GM21447 (cell line): ENCODE results near the gene KRTAP4-12.
"Not testable (repeated sequence)": the region's sequence is repeated elsewhere in the genome, so short reads cannot be mapped to it uniquely, and the experiment has no call there.

ENCODE experiments used
- ATAC-seq: cut with Tn5 transposase; IDR thresholded peaks from one replicate; pipeline ENCODE4 v1.9.1; 2021; ENCODE audit not compliant: unreplicated experiment

Gene KRTAP4-12

DNA sequence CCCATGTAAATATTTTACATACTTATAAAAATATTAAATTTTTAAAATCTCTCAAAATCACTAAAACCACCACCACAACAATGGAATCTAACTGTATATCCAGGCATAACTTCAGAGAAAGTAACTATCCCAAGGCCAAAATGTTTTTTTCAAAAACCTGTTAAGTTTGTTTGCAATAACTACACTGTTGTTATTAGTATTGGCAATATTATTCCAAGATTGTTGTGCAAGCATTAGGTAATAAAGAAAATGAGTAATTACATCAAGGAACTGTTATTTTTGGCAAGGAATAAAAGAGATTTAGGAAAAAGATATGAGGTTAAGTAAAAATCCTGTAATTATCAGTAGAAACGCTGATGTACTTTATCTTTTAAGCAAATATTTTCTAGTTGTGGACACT, 3.4 kb upstream of the KRTAP4-12 start:
- no peak for ATAC-seq

DNA sequence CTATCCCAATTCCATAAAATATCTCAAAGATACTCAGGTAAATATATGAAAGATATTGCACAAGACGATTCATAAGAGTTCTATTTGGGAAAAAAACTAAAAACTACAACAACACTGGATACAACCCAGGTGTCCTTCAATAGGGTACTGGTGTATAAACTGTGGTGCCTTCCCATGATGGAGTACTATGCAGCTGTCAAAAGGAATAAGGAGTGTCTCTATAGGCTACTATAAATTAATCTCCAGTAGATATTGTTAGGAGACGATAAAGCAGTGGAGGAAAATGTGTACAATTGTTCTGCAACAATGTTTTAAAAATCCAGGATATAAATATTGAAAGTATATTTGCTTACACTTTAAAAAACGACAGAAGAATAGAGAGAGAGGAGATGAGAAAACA, 2.4 kb upstream of the KRTAP4-12 start:
- ATAC-seq, result no peak

DNA sequence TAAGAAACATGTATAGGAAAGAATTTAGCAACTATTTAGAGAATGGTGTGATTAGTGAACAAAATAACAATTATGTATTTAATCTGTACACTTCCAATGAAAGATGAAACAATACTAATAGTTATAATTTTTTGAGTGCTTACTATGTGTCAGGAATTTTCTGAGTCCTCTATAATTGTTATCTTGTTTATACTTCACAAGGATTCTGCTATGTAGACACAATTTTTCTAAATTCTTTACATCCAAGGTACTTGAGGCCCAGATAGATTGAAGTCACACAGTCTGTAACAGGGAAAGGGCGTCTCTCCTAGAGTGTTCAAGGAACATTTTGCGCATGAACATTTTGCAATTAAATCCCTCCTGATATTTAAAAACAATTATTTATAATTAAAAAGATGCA, 1.1 kb upstream of the KRTAP4-12 start:
- ATAC-seq, result no peak

DNA sequence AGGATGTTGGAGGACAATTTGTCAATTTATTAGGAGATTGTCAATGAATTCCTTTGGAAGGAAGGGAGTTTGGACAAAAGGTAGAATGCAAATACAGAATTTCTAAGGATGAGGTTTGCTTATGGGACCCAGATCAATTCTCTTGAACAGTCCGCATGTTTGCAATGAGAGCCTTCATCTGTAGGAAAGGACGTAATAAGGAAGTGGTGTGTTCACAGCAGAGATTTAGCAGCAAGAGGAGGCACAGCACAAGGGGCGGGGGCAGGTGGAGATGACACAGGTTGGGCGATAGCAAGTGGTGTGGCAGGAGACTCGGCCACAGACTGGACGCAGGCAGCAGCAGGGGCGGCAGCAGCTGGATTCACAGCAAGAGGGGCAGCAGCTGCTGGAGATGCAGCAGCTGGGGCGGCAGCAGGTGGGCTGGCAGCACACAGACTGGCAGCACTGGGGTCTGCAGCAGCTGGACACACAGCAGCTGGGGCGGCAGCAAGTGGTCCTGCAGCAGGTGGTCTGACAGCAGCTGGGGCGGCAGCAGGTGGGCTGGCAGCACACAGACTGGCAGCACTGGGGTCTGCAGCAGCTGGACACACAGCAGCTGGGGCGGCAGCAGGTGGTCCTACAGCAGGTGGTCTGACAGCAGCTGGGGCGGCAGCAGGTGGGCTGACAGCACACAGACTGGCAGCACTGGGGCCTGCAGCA, 541 bp downstream of the KRTAP4-12 start:
- not testable (repeated sequence) for ATAC-seq

DNA sequence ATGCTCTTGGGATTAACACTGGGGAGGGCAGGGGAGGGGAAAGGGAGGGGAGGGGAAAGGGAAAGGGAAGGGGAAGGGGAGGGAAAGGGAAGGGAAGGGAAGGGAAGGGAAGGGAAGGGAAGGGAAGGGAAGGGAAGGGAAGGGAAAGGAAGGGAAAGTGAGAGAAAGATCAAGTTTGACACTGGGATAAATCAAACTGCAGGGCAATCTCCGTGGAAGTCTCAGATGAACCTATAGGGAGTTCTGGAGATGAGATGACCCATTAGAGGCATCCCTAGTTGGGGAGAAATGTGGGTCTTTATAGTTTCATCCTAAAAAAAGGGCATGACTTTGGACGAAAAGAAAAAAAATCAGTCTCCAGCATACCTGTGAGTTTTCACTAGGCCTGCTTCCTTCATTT, 2.2 kb downstream of the KRTAP4-12 start:
- ATAC-seq, result no peak

DNA sequence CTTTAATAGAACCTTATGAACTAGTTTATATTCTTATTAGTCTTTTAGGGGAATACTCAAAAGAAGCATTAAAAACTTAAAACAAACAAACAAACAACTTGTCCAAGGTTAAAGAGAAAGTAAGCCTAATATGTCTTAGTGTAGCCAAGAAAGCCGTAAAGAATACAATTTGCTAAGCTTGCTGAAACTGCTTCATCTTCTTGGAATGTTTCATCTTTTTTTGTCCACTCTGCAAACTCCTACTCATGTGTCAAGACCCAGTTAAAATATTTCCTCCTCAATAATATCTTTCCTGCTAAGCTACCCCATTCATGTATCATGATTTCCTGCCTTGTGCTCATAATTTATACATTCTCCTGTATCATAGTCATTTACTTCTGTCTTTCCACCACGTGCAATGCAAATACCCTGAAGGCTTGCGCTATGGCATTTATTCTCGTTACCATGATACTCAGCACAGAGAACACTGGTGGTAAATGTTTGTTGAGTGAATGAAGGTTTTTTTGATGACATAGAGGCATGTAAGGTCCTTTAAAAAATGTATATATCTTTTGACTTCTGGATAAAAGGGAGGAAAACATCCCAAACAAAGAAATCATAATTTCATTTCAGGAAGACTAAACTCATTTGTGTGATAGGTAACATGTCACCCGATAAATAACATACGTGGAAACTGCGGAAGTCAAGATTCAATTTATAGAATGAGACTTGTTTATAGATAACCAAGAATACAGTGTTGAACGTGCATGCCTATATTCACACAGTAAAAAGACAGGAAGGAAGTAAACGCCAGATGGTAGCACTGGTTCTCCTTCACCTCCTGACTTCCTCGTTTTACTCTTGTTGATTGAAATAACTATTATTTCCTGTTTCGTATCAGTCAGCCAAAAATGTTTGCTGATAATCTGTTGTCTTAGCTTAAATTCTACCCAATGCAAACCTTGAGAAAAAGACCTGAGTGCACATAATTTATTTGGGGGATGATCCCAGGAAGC, 4.0 kb downstream of the KRTAP4-12 start:
- ATAC-seq, result not testable (repeated sequence)

DNA sequence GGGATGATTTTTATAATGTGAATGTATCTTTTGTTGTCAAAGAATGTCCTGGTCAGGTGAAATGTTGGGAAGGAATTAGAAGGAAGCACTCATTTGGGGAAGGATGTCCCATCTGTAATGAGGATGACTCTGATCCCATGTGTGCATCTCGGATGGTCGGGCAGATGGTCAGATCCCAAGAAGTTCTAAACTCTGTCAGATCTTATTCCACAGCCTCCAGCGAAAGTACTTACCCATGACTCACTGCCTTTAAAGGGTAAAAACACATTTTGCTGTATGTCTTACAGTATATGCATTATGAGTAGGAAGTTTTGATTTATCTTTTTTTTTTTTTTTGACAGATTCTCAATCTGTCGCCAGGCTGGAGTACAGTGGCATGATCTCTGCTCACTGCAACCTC, 5.3 kb downstream of the KRTAP4-12 start:
- ATAC-seq, result no peak

DNA sequence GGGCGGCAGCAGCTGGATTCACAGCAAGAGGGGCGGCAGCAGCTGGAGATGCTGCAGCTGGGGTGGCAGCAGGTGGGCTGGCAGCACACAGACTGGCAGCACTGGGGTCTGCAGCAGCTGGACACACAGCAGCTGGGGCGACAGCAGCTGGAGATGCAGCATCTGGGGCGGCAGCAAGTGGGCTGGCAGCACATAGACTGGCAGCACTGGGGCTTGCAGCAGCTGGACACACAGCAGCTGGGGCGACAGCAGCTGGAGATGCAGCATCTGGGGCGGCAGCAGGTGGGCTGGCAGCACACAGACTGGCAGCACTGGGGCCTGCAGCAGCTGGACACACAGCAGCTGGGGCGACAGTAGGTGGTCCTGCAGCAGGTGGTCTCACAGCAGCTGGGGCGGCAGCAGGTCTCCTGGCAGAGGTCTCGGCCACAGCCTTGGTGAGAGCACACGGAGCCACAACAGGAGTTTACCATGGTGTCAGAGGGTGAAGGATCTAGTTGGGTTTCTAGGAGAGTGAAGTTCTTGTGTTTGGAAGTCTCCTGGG, 6.1 kb downstream of the KRTAP4-12 start, which contains the start of gene KRTAP4-11:
Gene KRTAP4-11, minus strand, starts transcription at position 528 of the 541 bp plus-strand sequence. Its CDS starts 58 bp downstream, at position 470.
- ATAC-seq, result not testable (repeated sequence)

DNA sequence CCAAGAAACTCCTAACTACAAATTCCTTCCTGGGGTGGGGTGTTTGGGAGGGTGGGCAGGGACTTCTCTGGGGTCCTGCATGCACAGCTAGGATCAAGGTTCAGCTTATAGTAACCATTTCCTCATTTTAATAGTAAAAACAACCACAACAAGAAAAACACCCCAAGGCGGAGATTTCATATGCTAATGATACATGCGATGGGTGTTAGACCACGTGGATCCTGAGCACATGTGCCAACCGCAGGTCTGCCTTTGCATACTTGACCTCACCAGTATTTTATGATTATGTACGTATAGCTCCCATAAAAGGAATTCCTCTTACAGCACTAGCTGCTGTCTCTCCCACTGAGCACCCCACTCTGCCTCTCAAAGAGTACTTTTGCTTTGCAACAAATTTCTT, 7.7 kb downstream of the KRTAP4-12 start:
- ATAC-seq, result no peak

DNA sequence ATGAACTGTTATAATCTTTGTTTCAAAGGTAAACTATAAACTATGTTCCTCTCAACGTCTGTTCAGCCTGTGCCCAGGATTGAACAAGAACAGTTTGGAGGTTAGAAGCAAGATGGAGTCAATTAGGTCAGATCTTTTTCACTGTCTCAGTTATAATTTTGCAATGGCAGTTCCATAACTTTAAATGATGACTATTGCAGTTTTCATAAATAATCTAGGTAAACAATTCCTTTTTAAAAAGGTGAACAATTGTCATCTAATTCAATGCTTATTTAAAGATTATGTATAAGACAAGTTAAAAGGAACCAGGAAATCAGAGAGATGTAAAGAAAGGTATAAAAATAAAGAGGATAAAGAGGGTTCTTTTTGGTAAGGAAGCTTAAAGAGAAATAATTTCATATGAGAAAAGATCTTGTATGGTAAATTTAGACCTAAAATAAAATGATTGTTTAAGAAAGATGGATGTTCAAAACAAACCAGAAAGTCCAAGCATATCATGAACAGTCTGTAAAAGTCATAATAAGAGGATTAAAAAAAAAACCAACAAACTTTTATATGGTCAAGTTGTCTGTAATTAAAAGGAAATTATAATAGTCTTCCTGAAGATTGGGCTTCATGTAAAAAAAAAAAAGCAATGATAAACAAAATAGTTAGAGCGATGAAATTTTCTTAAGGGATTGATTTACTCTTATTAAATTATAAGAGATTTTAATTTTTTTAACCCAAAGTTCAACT, 12.7 kb downstream of the KRTAP4-12 start:
- no peak for ATAC-seq

DNA sequence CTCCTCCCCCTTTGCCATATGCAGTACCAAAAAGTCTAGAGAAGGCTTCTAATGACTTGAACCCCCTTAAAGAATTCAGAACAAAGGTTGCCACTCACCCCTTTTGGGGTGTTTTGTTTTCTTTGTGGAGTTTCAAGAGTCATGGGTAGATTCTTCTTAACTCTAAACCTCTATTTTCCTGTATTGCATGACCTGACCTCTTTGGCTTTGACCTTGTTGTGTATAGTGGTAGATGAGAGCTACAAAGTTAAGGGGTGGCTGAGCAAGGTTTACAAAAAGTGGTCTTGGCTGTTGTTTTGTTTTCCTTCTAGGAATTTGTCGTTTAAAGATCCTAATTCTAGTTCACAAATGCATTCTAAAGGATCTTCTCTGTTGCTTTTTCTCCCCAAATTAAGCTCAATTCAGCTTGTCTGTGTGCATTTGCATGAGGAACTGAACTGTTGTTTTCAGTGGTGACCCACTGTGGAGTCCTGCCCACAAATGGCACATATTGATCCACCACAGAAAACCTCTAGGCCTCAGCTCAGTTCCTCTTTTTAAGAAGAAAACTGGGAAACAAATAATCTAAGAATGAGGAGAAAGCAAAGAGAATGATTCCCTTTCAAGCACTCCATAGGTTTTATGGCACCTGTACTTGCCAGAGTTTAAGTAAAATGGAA, 15.1 kb downstream of the KRTAP4-12 start:
- ATAC-seq, result not testable (repeated sequence)

DNA sequence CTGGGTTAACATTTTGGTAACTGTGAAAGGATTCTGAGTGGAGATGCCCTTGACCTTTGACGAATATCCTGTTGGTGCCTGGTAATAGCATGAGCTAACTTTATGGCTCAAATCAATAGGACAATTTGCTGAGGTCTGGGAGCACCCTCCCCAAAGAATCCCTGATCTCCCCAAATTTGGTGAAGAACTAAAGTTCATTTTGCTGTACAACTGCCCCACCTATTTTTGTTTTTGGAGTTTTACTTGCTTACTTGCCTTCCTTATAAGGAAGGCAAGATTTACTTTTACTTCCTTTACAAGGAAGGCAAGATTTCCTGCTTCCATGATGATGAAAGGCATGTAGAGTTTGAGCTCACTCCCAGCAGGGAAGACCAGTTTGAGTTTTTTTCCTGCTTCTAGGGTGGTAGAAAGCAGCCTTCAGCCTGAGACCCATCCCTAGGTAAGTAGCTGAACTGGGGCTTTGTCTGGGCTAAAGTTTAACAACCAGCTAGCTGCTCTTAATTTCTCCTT, 16.0 kb downstream of the KRTAP4-12 start:
- no peak for ATAC-seq

DNA sequence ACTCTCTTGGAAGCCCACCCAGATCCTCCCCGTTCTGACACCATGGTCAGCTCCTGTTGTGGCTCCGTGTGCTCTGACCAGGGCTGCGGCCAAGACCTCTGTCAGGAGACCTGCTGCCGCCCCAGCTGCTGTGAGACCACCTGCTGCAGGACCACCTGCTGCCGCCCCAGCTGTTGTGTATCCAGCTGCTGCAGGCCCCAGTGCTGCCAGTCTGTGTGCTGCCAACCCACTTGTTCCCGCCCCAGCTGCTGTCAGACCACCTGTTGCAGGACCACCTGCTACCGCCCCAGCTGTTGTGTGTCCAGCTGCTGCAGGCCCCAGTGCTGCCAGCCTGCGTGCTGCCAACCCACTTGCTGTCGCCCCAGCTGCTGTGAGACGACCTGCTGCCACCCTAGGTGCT, 18.6 kb downstream of the KRTAP4-12 start, which contains the start of gene KRTAP4-9:
Gene KRTAP4-9, plus strand, starts transcription at position 43 of the 400 bp plus-strand sequence. Its CDS starts 0 bp downstream, at position 43.
- ATAC-seq, result not testable (repeated sequence)

DNA sequence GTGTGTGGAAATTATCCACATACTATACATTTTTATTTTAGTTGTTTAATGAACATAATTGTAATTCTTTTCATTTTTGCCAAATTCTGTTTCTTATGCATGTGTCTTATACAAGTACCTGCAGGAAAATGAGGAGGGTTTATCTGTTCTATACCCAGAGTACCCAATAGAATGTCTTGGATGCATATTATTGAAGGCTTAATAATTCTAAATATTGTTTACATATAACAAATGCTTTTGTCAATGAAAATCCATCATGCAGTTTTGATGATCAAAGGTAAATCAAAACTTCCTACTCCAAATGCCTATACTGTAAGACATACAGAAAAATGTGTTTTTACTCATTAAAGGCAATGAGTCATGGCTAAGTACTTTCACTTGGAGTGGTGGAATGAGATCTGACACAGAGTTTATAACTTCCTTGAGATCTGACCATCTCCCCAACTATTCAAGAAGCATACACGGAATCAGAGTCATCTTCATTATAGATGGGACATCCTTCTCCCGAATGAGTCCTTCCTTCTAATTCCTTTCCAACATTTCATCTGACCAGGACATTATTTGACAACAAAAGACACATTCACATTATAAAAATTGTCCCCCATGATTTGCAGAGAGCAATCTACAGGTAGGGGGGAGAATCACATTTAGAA, 19.5 kb downstream of the KRTAP4-12 start:
- not testable (repeated sequence) for ATAC-seq

DNA sequence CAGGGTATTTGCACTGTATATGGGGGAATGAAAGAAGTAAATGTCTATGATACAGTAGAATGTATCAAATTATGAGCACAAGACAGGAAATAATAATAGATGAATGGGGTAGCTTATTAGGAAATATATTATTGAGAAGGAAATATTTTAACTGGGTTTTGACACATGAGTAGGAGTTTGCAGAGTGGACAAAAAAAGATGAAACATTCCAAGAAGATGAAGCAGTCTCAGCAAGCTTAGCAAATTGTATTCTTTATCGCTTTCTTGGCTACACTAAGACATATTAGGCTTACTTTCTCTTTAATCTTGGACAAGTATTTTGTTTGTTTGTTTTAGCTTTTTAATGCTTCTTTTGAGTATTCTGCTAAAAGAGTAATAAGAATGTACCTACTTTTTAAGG, 20.1 kb downstream of the KRTAP4-12 start:
- ATAC-seq, result no peak

DNA sequence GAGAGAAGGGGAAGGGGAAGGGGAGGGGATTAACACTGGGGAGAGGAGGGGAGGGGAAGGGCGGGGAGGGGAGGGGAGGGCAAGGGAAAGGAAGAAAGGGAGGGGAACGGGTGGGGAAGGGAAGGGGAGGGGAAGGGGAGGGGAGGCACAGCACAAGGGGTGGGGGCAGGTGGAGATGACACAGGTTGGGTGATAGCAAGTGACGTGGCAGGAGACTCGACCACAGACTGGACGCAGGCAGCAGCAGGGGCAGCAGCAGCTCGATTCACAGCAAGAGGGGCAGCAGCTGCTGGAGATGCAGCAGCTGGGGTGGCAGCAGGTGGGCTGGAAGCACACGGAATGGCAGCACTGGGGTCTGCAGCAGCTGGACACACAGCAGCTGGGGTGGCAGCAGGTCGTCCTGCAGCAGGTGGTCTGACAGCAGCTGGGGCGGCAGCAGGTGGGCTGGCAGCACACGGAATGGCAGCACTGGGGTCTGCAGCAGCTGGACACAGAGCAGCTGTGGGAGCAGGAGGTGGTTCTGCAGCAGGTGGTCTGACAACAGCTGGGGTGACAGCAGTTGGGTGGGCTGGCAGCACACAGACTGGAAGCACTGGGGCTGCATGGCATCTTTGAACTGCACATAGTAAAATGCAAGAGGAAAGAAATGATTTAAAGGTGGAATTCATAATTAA, 22.3 kb downstream of the KRTAP4-12 start, which contains the start of gene KRTAP4-16:
Gene KRTAP4-16, minus strand, starts transcription at position 624 of the 674 bp plus-strand sequence. Its CDS starts 0 bp downstream, at position 624.
- no peak for ATAC-seq

DNA sequence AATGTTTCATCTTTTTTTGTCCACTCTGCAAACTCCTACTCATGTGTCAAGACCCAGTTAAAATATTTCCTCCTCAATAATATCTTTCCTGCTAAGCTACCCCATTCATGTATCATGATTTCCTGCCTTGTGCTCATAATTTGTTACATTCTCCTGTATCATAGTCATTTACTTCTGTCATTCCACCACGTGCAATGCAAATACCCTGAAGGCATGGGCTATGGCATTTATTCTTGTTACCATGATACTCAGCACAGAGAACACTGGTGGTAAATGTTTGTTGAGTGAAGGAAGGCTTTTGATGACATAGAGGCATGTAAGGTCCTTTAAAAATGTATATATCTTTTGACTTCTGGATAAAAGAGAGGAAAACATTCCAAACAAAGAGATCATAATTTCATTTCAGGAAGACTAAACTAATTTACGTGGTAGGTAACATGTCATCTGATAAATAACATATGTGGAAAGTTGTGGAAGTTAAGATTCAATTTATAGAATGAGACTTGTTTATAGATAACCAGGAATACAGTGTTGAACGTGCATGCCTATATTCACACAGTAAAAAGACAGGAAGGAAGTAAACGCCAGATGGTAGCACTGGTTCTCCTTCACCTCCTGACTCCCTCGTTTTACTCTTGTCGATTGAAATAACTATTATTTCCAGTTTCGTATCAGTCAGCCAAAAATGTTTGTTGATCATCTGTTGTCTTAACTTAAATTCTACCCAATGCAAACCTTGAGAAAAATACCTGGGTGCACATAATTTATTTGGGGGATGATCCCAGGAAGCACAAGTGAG, 24.1 kb downstream of the KRTAP4-12 start:
- ATAC-seq, result not testable (repeated sequence)

DNA sequence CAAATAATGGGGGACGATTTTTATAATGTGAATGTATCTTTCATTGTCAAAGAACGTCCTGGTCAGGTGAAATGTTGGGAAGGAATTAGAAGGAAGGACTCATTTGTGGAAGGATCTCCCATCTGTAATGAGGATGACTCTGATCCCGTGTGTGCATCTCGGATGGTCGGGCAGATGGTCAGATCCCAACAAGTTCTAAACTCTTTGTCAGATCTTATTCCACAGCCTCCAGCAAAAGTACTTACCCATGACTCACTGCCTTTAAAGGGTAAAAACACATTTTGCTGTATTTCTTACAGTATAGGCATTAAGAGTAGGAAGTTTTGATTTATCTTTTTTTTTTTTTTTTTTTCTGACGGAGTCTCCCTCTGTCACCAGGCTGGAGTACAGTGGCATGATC, 25.5 kb downstream of the KRTAP4-12 start:
- ATAC-seq, result no peak
